MM.1S (cell line): ENCODE results near the gene IMPA2.

Experiments used
- DNase-seq: peaks from one replicate; pipeline ENCODE4 v3.0.0-alpha.2; 2015
- H2AFZ ChIP-seq: fragments of 300-600 bp; sonication (generic); 2 replicates; pipeline ENCODE4 v1.6.0; 2016; ENCODE audit warnings: antibody characterized with exemption, low read length
- H3F3A ChIP-seq: fragments of 300-600 bp; sonication (generic); 2 replicates; pipeline ENCODE4 v1.6.1; 2016; ENCODE audit warnings: mild to moderate bottlenecking, antibody characterized with exemption, low read length, moderate library complexity, mixed read lengths; ENCODE audit not compliant: insufficient read depth
- H3K27ac ChIP-seq: fragments of 300-600 bp; sonication (generic); 2 replicates; pipeline ENCODE4 v1.5.1; 2016; ENCODE audit warnings: mild to moderate bottlenecking, low read length
- H3K27me3 ChIP-seq: fragments of 300-600 bp; sonication (generic); replicated peaks from 2 replicates; pipeline ENCODE4 v1.6.0; 2016; ENCODE audit warnings: low read length; ENCODE audit not compliant: insufficient read depth
- H3K36me3 ChIP-seq: fragments of 300-600 bp; sonication (generic); replicated peaks from 2 replicates; pipeline ENCODE4 v1.6.1; 2016; ENCODE audit warnings: mild to moderate bottlenecking, low read length, mixed read lengths; ENCODE audit not compliant: insufficient read depth
- H3K4me1 ChIP-seq: fragments of 300-600 bp; sonication (generic); 2 replicates; pipeline ENCODE4 v1.6.1; 2016; ENCODE audit warnings: low read length, mixed read lengths
- H3K4me2 ChIP-seq: fragments of 300-600 bp; sonication (generic); 2 replicates; pipeline ENCODE4 v1.6.0; 2016; ENCODE audit warnings: low read depth, low read length
- H3K4me3 ChIP-seq: fragments of 300-600 bp; sonication (generic); 2 replicates; pipeline ENCODE4 v1.5.1; 2016; ENCODE audit warnings: low read length, mixed read lengths
- H3K79me2 ChIP-seq: fragments of 300-600 bp; sonication (generic); 2 replicates; pipeline ENCODE4 v1.6.1; 2016; ENCODE audit warnings: mixed run types, low read length, mixed read lengths
- H3K9ac ChIP-seq: fragments of 300-600 bp; sonication (generic); 2 replicates; pipeline ENCODE4 v1.6.1; 2016; ENCODE audit warnings: low read length, mixed read lengths
- H3K9me2 ChIP-seq: fragments of 300-600 bp; sonication (generic); replicated peaks from 2 replicates; pipeline ENCODE4 v1.6.1; 2016; ENCODE audit warnings: mild to moderate bottlenecking, low read length, mixed read lengths; ENCODE audit not compliant: insufficient read depth
- H3K9me3 ChIP-seq: fragments of 300-600 bp; sonication (generic); replicated peaks from 2 replicates; pipeline ENCODE4 v1.6.1; 2016; ENCODE audit warnings: mild to moderate bottlenecking, low read length, mixed read lengths; ENCODE audit not compliant: insufficient read depth
- H4K20me1 ChIP-seq: fragments of 300-600 bp; sonication (generic); 2 replicates; pipeline ENCODE4 v1.6.1; 2016; ENCODE audit warnings: mild to moderate bottlenecking, low read length, moderate library complexity, mixed read lengths; ENCODE audit not compliant: insufficient read depth
- CTCF ChIP-seq: fragments of 300-600 bp; sonication (generic); IDR thresholded peaks from 2 replicates; pipeline ENCODE4 v1.5.1; 2016; ENCODE audit warnings: antibody characterized with exemption, low read length, mixed read lengths
- EZH2 ChIP-seq: fragments of 300-600 bp; sonication (generic); optimal IDR thresholded peaks from 2 replicates; pipeline ENCODE3; 2017; ENCODE audit warnings: low read depth, mild to moderate bottlenecking, antibody characterized with exemption, low read length, mixed read lengths
- EZH2phosphoT487 ChIP-seq: fragments of 300-600 bp; sonication (generic); IDR thresholded peaks from 2 replicates; pipeline ENCODE4 v1.6.1; 2018; ENCODE audit warnings: antibody characterized with exemption, low read length

IMPA2 gene

GRCh38 chr18:11950824-11951223 lies 30.5 kb upstream of the IMPA2 start:
- Histone ChIP-seq H3K4me3 (no peak overlapping the region), H3K9me2 (no peaks in the 10 kb centered on the region), H3K79me2 (no peaks in the 10 kb centered on the region), H3K9me3 (no peaks in the 10 kb centered on the region), H3K9ac (no peak overlapping the region), H3K4me1 (0 out of 2 replicates have a peak, but pooled peaks cover 5% of the 10 kb centered on the region), H3K4me2 (no peak overlapping the region), H4K20me1 (no peaks in the 10 kb centered on the region), H3F3A (no peaks in the 10 kb centered on the region), H3K36me3 (no peaks in the 10 kb centered on the region), H3K27ac (no peak overlapping the region), H2AFZ (no peak overlapping the region), H3K27me3 (0 out of 2 replicates have a peak, but pooled peaks cover 4% of the 10 kb centered on the region)
- TF ChIP-seq EZH2phosphoT487 (no peak), EZH2 (no peak), CTCF (no peak)
- DNase-seq: no peak

- TF ChIP-seq CTCF (no peak), EZH2phosphoT487 (no peak), EZH2 (no peak)
- Histone ChIP-seq H3K36me3 (no peaks in the 10 kb centered on the region), H3K27ac (no peak overlapping the region), H3K4me2 (no peak overlapping the region), H4K20me1 (no peaks in the 10 kb centered on the region), H2AFZ (no peak overlapping the region), H3K27me3 (0 out of 2 replicates have a peak, but pooled peaks cover 4% of the 10 kb centered on the region), H3K4me1 (0 out of 2 replicates have a peak, but pooled peaks cover 4% of the 10 kb centered on the region), H3K9me2 (no peaks in the 10 kb centered on the region), H3K4me3 (no peak overlapping the region), H3K9me3 (no peaks in the 10 kb centered on the region), H3K79me2 (no peaks in the 10 kb centered on the region), H3F3A (no peaks in the 10 kb centered on the region), H3K9ac (no peak overlapping the region)
- no peak for DNase-seq
Observed at GRCh38 chr18:11951390-11951851, 29.9 kb upstream of the IMPA2 start.

GRCh38 chr18:11953113-11953512 lies 28.2 kb upstream of the IMPA2 start:
- no peaks in the 10 kb centered on the region for H3K9me3 ChIP-seq
- H3F3A ChIP-seq: no peaks in the 10 kb centered on the region
- H3K4me2 ChIP-seq: no peak overlapping the region
- H3K36me3 ChIP-seq: no peaks in the 10 kb centered on the region
- no peaks in the 10 kb centered on the region for H3K79me2 ChIP-seq
- DNase-seq: no peak
- 0 out of 2 replicates have a peak, but pooled peaks cover 4% of the 10 kb centered on the region for H3K27me3 ChIP-seq
- no peak overlapping the region for H3K27ac ChIP-seq
- TF ChIP-seq EZH2 (no peak), CTCF (no peak), EZH2phosphoT487 (no peak)
- H3K4me1 ChIP-seq: no peaks in the 10 kb centered on the region
- no peaks in the 10 kb centered on the region for H4K20me1 ChIP-seq
- no peaks in the 10 kb centered on the region for H3K9me2 ChIP-seq
- H3K9ac ChIP-seq: no peak overlapping the region
- no peak overlapping the region for H3K4me3 ChIP-seq
- no peak overlapping the region for H2AFZ ChIP-seq
